Erythroblast (primary cell): ENCODE measurements around the gene CFAP107.

ENCODE experiments used
- GATA1 ChIP-seq: IDR thresholded peaks from 2 replicates; pipeline ENCODE4 v1.6.1; 2011; ENCODE audit warnings: low read depth, mild to moderate bottlenecking, control low read depth, low read length, moderate library complexity
- POLR2A ChIP-seq: IDR thresholded peaks from 2 replicates; pipeline ENCODE4 v1.6.1; 2011; ENCODE audit warnings: mild to moderate bottlenecking, low read length

DNA sequence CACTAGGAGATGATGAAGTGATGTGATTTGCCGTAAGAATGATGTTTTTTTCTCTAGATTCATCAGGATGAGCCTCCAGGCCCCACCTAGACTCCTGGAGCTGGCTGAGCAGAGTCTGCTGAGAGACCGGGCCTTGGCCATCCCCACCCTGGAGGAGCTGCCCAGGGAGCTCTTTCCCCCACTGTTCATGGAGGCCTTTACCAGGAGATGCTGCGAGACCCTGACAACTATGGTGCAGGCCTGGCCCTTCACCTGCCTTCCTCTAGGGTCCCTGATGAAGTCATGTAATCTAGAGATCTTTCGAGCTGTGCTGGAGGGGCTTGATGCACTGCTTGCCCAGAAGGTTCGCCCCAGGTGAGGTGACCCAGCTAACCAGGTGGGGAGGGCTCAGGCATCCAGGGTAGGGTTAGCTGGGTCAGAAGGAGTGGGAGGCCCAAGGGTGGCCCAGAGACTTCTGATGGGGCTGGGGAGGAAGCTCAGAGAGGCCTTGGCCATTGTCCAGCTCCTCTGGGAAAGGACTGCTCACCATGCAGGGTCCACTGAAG, 28.9 kb downstream of the CFAP107 start:
- TF ChIP-seq POLR2A: no peak
- no peak for TF ChIP-seq GATA1
